CD4-positive, alpha-beta T cell (primary cell): Measurements from ENCODE around the gene ARHGAP26. TPM values are rescaled to one million over a fixed set of nuclear protein-coding genes. Genes with fewer than 3 reads are reported as not detected.

Experiments
- ATAC-seq: fragments of 200-7000 bp; cut with Tn5 transposase; one replicate; pipeline ENCODE4 v1.10.0; 2022; ENCODE audit warnings: mild to moderate bottlenecking; ENCODE audit not compliant: poor library complexity
- CTCF ChIA-PET: fragments of 350-600 bp; sonication (Branson Sonifier 250); formaldehyde crosslinking; loops from one replicate; lab custom pipeline; 2021; ENCODE audit warnings: antibody characterized with exemption, inconsistent platforms; lab: Charles Lee
- POLR2A ChIA-PET: fragments of 350-600 bp; sonication (Branson Sonifier 250); formaldehyde crosslinking; loops from one replicate; lab custom pipeline; 2021; ENCODE audit warnings: antibody characterized with exemption, inconsistent platforms; lab: Charles Lee
- DNase-seq, 14 experiments: peaks; one replicate each; pipeline ENCODE4 v3.0.0-alpha.2; 2013 to 2020; ENCODE audit warnings: mixed read lengths in 2 of 14
- H3K27ac ChIP-seq, 2 donors: one replicate each; pipeline versions ENCODE4 v1.5.1 to v1.7.0; 2013; ENCODE audit warnings: low read length in 2 of 2, low read depth in 1 of 2, mild to moderate bottlenecking in 1 of 2
- H3K27me3 ChIP-seq, 2 experiments: 1 replicate in 1 of 2; 2 replicates in 1 of 2; pipeline versions ENCODE4 v1.6.1 to v1.7.0; 2013; ENCODE audit warnings: low read length in 2 of 2, control low read depth in 1 of 2, mild to moderate bottlenecking in 1 of 2, moderate library complexity in 1 of 2; ENCODE audit not compliant: insufficient read depth in 2 of 2, control insufficient read depth in 1 of 2
- H3K36me3 ChIP-seq: one replicate; pipeline ENCODE4 v1.6.1; 2013; ENCODE audit warnings: low read length, control low read depth; ENCODE audit not compliant: insufficient read depth
- H3K4me1 ChIP-seq: one replicate; pipeline ENCODE4 v1.6.1; 2013; ENCODE audit warnings: low read length, control low read depth; ENCODE audit not compliant: insufficient read depth
- H3K4me3 ChIP-seq: one replicate; pipeline ENCODE4 v1.5.1; 2013; ENCODE audit warnings: mild to moderate bottlenecking, low read length, moderate library complexity
- H3K9me3 ChIP-seq, 2 experiments: 1 replicate in 1 of 2; 2 replicates in 1 of 2; pipeline versions ENCODE4 v1.6.1 to v1.7.0; 2013; ENCODE audit warnings: low read length in 2 of 2, mild to moderate bottlenecking in 2 of 2, control low read depth in 1 of 2, moderate library complexity in 1 of 2; ENCODE audit not compliant: control insufficient read depth in 1 of 2, insufficient read depth in 1 of 2
- H3K27ac Mint-ChIP-seq: one replicate; pipeline ENCODE4 v1.8.0; 2020; ENCODE audit warnings: mixed read lengths
- H3K27me3 Mint-ChIP-seq: one replicate; pipeline ENCODE4 v1.8.0; 2021; ENCODE audit warnings: mixed read lengths
- H3K36me3 Mint-ChIP-seq: one replicate; pipeline ENCODE4 v1.8.0; 2021; ENCODE audit warnings: low read depth, mixed read lengths
- H3K4me1 Mint-ChIP-seq: one replicate; pipeline ENCODE4 v1.8.0; 2021; ENCODE audit warnings: low read depth, mixed read lengths
- H3K4me3 Mint-ChIP-seq: one replicate; pipeline ENCODE4 v1.8.0; 2020; ENCODE audit warnings: mild to moderate bottlenecking, mixed read lengths
- H3K9me3 Mint-ChIP-seq: one replicate; pipeline ENCODE4 v1.8.0; 2020; ENCODE audit warnings: mixed read lengths
- intact Hi-C, 2 experiments: fragments of 100-400 bp; cut with DNase I in 1 of 2; cut with micrococcal nuclease in 1 of 2; formaldehyde crosslinking; loops; one replicate each; pipeline versions ENCODE4 v1.15.1 to v1.9.0; 2023 to 2025; cut with DNase I, micrococcal nuclease
- total RNA-seq, 174 experiments: library from RNA in 2 of 174; stranded (reverse) in 2 of 174; gene quantifications; one replicate each; pipeline ENCODE4 v1.2.3 and lab custom pipeline; 2021 to 2026
- TF ChIP-seq, protein P1 (sequence below): fragments of 200-600 bp; IDR thresholded peaks from one replicate; pipeline ENCODE4 v1.8.0; 2022; ENCODE audit warnings: antibody characterized with exemption, mild to moderate bottlenecking

Gene ARHGAP26
- total RNA-seq, 2 experiments from 2014 or later: 24.9 to 27.3 TPM

DNA sequence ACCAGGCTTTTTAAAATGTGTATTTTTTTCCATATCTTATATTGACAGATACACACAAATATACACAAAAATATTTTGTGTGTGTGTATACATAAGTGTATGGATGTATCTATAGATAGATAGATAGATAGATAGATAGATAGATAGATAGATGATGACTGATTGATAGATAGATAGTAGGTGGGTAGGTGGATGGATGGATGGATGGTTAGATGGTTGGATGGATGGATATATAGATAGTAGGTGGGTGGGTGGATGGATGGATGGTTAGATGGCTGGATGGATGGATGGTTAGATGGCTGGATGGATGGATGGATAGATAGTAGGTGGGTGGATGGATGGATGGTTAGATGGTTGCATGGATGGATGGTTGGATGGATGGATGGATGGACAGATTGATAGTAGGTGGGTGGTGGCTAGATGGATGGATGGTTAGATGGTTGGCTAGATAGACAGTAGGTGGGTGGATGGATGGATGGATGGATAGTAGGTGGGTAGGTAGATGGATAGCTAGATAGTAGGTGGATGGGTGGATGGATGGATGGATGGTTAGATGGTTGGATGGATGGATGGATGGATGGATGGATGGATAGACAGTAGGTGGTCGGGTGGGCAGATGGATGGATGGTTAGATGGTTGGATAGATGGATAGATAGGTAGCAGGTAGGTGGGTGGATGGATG lies 477.1 kb downstream of the ARHGAP26 start:
- TF ChIP-seq, protein P1, sequence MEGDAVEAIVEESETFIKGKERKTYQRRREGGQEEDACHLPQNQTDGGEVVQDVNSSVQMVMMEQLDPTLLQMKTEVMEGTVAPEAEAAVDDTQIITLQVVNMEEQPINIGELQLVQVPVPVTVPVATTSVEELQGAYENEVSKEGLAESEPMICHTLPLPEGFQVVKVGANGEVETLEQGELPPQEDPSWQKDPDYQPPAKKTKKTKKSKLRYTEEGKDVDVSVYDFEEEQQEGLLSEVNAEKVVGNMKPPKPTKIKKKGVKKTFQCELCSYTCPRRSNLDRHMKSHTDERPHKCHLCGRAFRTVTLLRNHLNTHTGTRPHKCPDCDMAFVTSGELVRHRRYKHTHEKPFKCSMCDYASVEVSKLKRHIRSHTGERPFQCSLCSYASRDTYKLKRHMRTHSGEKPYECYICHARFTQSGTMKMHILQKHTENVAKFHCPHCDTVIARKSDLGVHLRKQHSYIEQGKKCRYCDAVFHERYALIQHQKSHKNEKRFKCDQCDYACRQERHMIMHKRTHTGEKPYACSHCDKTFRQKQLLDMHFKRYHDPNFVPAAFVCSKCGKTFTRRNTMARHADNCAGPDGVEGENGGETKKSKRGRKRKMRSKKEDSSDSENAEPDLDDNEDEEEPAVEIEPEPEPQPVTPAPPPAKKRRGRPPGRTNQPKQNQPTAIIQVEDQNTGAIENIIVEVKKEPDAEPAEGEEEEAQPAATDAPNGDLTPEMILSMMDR: no peak
- POLR2A ChIA-PET: no interaction called here
- Histone ChIP-seq H3K4me1 (no peaks in the 10 kb centered on the region), H3K9me3 (no peaks in the 10 kb centered on the region), H3K27me3 (no peaks in the 10 kb centered on the region), H3K36me3 (no peaks in the 10 kb centered on the region), H3K4me3 (no peak overlapping the region), H3K27ac (no peak overlapping the region)
- Mint-ChIP-seq H3K4me1 (no peaks in the 10 kb centered on the region), H3K36me3 (no peaks in the 10 kb centered on the region), H3K27me3 (no peaks in the 10 kb centered on the region), H3K9me3 (no peaks in the 10 kb centered on the region), H3K27ac (no peak overlapping the region), H3K4me3 (no peak overlapping the region)
- ATAC-seq: no peak
- intact Hi-C loops: no loop called here
- DNase-seq: no peak
- CTCF ChIA-PET: no interaction called here

DNA sequence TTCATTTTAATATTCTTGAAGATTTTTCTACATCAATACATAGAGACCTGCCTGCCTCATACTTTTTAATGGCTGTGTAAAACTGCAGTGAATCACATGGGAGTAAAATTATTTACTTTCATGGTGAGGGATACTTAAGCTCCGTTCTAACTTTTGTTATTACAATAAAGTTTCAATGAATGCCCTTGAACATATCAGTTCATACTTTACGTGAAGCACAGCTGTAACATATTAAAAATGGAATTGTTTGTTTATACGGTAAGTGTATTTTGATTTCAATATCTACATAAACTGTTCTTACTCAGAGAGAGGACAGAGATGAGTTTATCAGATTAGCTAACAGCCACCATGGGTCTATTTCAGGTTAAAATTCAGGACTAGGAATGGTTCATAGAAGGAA lies 478.2 kb downstream of the ARHGAP26 start:
- Mint-ChIP-seq H3K4me1 (no peaks in the 10 kb centered on the region), H3K27ac (no peak overlapping the region), H3K4me3 (no peak overlapping the region), H3K27me3 (no peaks in the 10 kb centered on the region), H3K9me3 (no peaks in the 10 kb centered on the region), H3K36me3 (no peaks in the 10 kb centered on the region)
- Histone ChIP-seq H3K36me3 (no peaks in the 10 kb centered on the region), H3K27ac (no peak overlapping the region), H3K4me1 (no peaks in the 10 kb centered on the region), H3K4me3 (no peak overlapping the region), H3K27me3 (no peaks in the 10 kb centered on the region), H3K9me3 (no peaks in the 10 kb centered on the region)
- POLR2A ChIA-PET: interaction anchor here (1.1 kb wide), 1 partner anchor 19 kb away, joined by 3 read pairs; no protein-coding TSS in a partner anchor
- DNase-seq: no peak
- CTCF ChIA-PET: no interaction called here
- intact Hi-C loops: no loop called here
- no peak for ATAC-seq
- TF ChIP-seq, protein P1: no peak

DNA sequence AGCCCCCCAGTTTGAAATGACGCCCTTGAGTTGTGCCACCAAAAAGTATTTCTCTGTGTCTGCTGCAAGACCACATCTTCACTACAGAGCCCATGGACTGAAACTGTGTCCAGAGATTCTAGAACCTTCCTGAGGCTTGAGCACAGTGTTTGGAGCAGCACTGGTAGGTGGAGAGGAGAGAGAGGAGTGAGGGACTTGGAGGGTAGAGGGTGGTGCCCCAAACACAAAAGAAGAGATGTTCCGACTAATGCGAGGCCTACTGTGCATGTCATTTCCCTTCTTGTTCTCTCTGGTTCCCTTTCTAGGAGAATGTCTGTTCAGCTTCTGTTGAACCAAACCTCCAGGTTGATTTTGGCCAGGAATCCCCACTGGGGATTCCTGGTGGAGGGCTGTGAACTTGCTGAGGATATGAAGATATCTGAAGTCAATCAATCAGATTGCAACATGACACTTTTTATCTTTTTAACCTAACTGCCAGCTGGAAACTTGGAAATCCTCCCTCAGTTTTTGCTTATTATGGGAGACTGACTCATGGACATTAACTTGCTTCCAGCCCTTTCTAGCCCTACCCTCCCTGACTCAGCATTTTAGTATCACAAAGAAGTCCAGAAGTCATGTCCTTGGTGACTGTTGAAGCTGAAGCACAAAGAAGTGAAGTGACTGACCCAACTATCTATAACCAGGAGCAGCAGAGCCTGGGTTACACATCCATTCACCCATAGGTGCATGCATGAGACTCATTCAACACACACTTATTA lies 478.8 kb downstream of the ARHGAP26 start:
- Mint-ChIP-seq H3K36me3 (no peaks in the 10 kb centered on the region), H3K4me3 (no peak overlapping the region), H3K27ac (no peak overlapping the region), H3K9me3 (no peaks in the 10 kb centered on the region), H3K27me3 (no peaks in the 10 kb centered on the region), H3K4me1 (no peaks in the 10 kb centered on the region)
- no peaks in the 10 kb centered on the region for H3K36me3 ChIP-seq
- intact Hi-C loops: no loop called here
- DNase-seq (no peak), ATAC-seq (no peak)
- H3K4me3 ChIP-seq: no peak overlapping the region
- POLR2A ChIA-PET: interaction anchor here (1.1 kb wide), 1 partner anchor 20 kb away, joined by 3 read pairs; no protein-coding TSS in a partner anchor
- H3K27me3 ChIP-seq: no peaks in the 10 kb centered on the region
- TF ChIP-seq, protein P1: no peak
- CTCF ChIA-PET: no interaction called here
- no peaks in the 10 kb centered on the region for H3K4me1 ChIP-seq
- no peak overlapping the region for H3K27ac ChIP-seq
- H3K9me3 ChIP-seq: no peaks in the 10 kb centered on the region
